GM23338 (cell line): ENCODE data around the gene TAF8. TPM values are rescaled to one million over a fixed set of nuclear protein-coding genes. Genes with fewer than 3 reads are reported as not detected.
A peak's percentile ranks its signal among the peaks of the same experiment; 100 is the strongest.

Experiments used
- ATAC-seq: fragments of 200-7000 bp; cut with Tn5 transposase; 3 replicates; pipeline ENCODE4 v1.9.1; 2020
- DNase-seq: peaks from one replicate; pipeline ENCODE4 v3.0.0-alpha.2; 2015; ENCODE audit warnings: low spot score
- H2AFZ ChIP-seq: fragments of 200-600 bp; sonication (generic); 2 replicates; pipeline ENCODE4 v1.8.0; 2016; ENCODE audit warnings: antibody characterized with exemption, mild to moderate bottlenecking, moderate library complexity
- H3F3A ChIP-seq: fragments of 200-600 bp; sonication (generic); replicated peaks from 2 replicates; pipeline ENCODE4 v1.8.0; 2017; ENCODE audit warnings: antibody characterized with exemption, mixed run types, low read depth
- H3K27ac ChIP-seq: fragments of 200-600 bp; sonication (generic); 2 replicates; pipeline ENCODE4 v1.6.1; 2016; ENCODE audit warnings: low read depth
- H3K27me3 ChIP-seq: fragments of 200-600 bp; sonication (generic); 2 replicates; pipeline ENCODE4 v1.8.0; 2016; ENCODE audit warnings: mild to moderate bottlenecking, mixed run types, moderate library complexity; ENCODE audit not compliant: insufficient read depth
- H3K36me3 ChIP-seq: fragments of 200-600 bp; sonication (generic); 2 replicates; pipeline ENCODE4 v1.8.0; 2016; ENCODE audit warnings: mild to moderate bottlenecking; ENCODE audit not compliant: insufficient read depth
- H3K4me1 ChIP-seq: fragments of 200-600 bp; sonication (generic); 2 replicates; pipeline ENCODE4 v1.8.0; 2016; ENCODE audit warnings: mild to moderate bottlenecking, moderate library complexity; ENCODE audit not compliant: insufficient read depth
- H3K4me2 ChIP-seq: fragments of 200-600 bp; sonication (generic); 2 replicates; pipeline ENCODE4 v1.7.1; 2017; ENCODE audit warnings: mixed run types
- H3K4me3 ChIP-seq: fragments of 200-600 bp; sonication (generic); 2 replicates; pipeline ENCODE4 v1.6.1; 2016; ENCODE audit warnings: mixed run types
- H3K79me2 ChIP-seq: fragments of 200-600 bp; sonication (generic); replicated peaks from 2 replicates; pipeline ENCODE4 v1.8.0; 2017; ENCODE audit warnings: mild to moderate bottlenecking; ENCODE audit not compliant: insufficient read depth
- H3K9me2 ChIP-seq: fragments of 200-600 bp; sonication (generic); 2 replicates; pipeline ENCODE4 v1.8.0; 2017; ENCODE audit not compliant: insufficient read depth
- H4K20me1 ChIP-seq: fragments of 200-600 bp; sonication (generic); replicated peaks from 2 replicates; pipeline ENCODE4 v1.8.0; 2017; ENCODE audit warnings: mild to moderate bottlenecking; ENCODE audit not compliant: insufficient read depth
- H3K27ac Mint-ChIP-seq: 2 replicates; pipeline ENCODE4 v1.8.0; 2020; ENCODE audit warnings: inconsistent platforms, mild to moderate bottlenecking, moderate library complexity, mixed read lengths
- H3K27me3 Mint-ChIP-seq: 3 replicates; pipeline ENCODE4 v1.8.0; 2022; ENCODE audit warnings: low read depth, mild to moderate bottlenecking, moderate library complexity, mixed read lengths, inconsistent platforms; ENCODE audit not compliant: insufficient read depth, poor library complexity
- H3K36me3 Mint-ChIP-seq: 3 replicates; pipeline ENCODE4 v1.8.0; 2021; ENCODE audit warnings: low read depth, mild to moderate bottlenecking, inconsistent platforms, moderate library complexity, mixed read lengths
- H3K4me1 Mint-ChIP-seq: 3 replicates; pipeline ENCODE4 v1.8.0; 2020; ENCODE audit warnings: mild to moderate bottlenecking, inconsistent platforms, mixed read lengths
- H3K4me3 Mint-ChIP-seq: 3 replicates; pipeline ENCODE4 v1.8.0; 2021; ENCODE audit warnings: moderate library complexity, mild to moderate bottlenecking, inconsistent platforms, mixed read lengths
- H3K9me3 Mint-ChIP-seq: 3 replicates; pipeline ENCODE4 v1.8.0; 2020; ENCODE audit warnings: moderate library complexity, mild to moderate bottlenecking, inconsistent platforms, mixed read lengths
- CTCF ChIP-seq, 2 experiments: fragments of 200-600 bp in 1 of 2; sonication (generic) in 1 of 2; conservative IDR thresholded peaks; 2 replicates each; pipeline versions ENCODE4 v1.5.1 to v1.6.1; 2016 to 2017; ENCODE audit warnings: antibody characterized with exemption in 2 of 2, low read depth in 2 of 2, mild to moderate bottlenecking in 2 of 2, moderate library complexity in 1 of 2
- EZH2phosphoT487 ChIP-seq: fragments of 200-600 bp; sonication (generic); IDR thresholded peaks from one replicate; pipeline ENCODE4 v1.8.1; 2018; ENCODE audit warnings: antibody characterized with exemption; ENCODE audit not compliant: unreplicated experiment
- JUNB ChIP-seq: IDR thresholded peaks from one replicate; pipeline ENCODE4 v1.6.1; 2016; ENCODE audit warnings: antibody characterized with exemption; ENCODE audit not compliant: unreplicated experiment
- POLR2AphosphoS5 ChIP-seq: IDR thresholded peaks from 2 replicates; pipeline ENCODE4 v1.6.1; 2016; ENCODE audit warnings: antibody characterized with exemption, low read depth
- REST ChIP-seq: IDR thresholded peaks from one replicate; pipeline ENCODE4 v1.6.1; 2018; ENCODE audit warnings: antibody characterized with exemption; ENCODE audit not compliant: unreplicated experiment
- STAT1 ChIP-seq: IDR thresholded peaks from one replicate; pipeline ENCODE4 v1.6.1; 2016; ENCODE audit warnings: antibody characterized with exemption; ENCODE audit not compliant: unreplicated experiment
- ZNF114 ChIP-seq: fragments of 250-450 bp; sonication (Bioruptor Pico); IDR thresholded peaks from 2 replicates; pipeline ENCODE4 v1.5.0; 2020; ENCODE audit warnings: mild to moderate bottlenecking, moderate library complexity
- polyA plus RNA-seq: library from polyadenylated mRNA; unstranded; fragments of >200 nt; fragmentation: Nextera tagmentation; extraction: Ambion mirVana; gene quantifications from 2 replicates; pipeline ENCODE4 v1.2.1, GENCODE V29; 2016
- total RNA-seq: library from RNA; depleted of rRNA; stranded (reverse); fragments of >200 nt; shearing (Covaris generic); gene quantifications from 2 replicates; pipeline ENCODE4 v1.2.3, GENCODE V29; 2014
- TF ChIP-seq, protein P1 (sequence below): fragments of 250-450 bp; sonication (Bioruptor Pico); IDR thresholded peaks from 2 replicates; pipeline ENCODE4 v1.5.0; 2020; ENCODE audit warnings: mild to moderate bottlenecking, moderate library complexity

Gene TAF8
- total and polyA plus RNA-seq, 2 experiments from 2014 or later: 18.7 to 30.6 TPM

DNA sequence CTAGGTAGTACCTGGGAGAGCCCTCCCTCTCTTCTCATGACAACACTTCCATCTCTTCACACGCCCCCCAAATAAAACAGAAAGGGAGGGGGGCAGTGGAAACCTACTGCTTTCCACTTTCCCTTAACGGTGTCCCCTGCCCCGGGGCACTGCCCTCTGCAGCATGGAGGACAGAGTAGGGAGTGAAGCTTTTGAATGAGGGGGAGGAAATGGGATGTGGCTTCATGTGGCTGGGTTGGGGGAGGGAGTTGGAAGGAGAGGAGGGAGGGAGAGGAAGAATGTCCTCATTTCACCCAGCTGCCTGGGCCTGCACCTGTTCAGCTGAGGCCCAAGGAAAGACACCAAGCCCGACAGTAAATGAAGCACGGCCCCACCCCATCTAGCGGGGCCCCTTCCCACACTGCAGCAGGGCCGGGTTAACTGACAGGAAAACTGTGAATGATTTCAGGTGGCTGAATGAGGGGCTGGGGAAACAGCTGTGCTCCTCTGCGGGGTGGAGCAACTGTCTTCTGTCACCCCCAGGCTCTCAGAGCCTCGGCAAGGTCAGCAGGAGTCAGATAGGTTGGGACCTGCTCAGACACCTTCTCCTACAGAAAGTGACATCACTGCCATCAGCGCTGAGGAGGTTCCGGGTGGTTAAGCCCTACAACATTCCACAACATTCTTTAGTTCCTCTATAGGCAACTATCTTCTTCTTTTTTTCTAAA lies 40.0 kb upstream of the TAF8 start:
- peak overlapping the region; percentile 49; the same call in 1 of the 2 replicates for H2AFZ ChIP-seq
- peak overlapping the region; percentile 36 for H3K4me2 ChIP-seq
- Mint-ChIP-seq H3K9me3 (no peaks in the 10 kb centered on the region), H3K4me3 (no peak overlapping the region), H3K27ac (peak overlapping the region; percentile 52; the same call in 1 of the 2 replicates), H3K27me3 (peaks cover 7% of the 10 kb centered on the region), H3K36me3 (no peaks in the 10 kb centered on the region), H3K4me1 (peaks cover 16% of the 10 kb centered on the region)
- no peaks in the 10 kb centered on the region for H3K79me2 ChIP-seq
- H3K27ac ChIP-seq: no peak overlapping the region
- H3K4me1 ChIP-seq: peaks cover 14% of the 10 kb centered on the region; the same call in 1 of the 2 replicates
- peak; percentile 93 for ATAC-seq
- no peaks in the 10 kb centered on the region for H3K9me2 ChIP-seq
- H3K27me3 ChIP-seq: no peaks in the 10 kb centered on the region
- H3F3A ChIP-seq: peaks cover 6% of the 10 kb centered on the region; the same call in 1 of the 2 replicates
- peak; percentile 71 for DNase-seq
- H3K36me3 ChIP-seq: no peaks in the 10 kb centered on the region
- TF ChIP-seq JUNB (no peak), POLR2AphosphoS5 (0 out of 2 replicates have a peak, but pooled peaks have one; percentile 24), CTCF (conservative IDR thresholded peaks at IDR 0.05; ENCODE audit: low read depth in 2 of 2) (peak in 1 of 2 experiments; percentile 13; a peak in 1 of 4 replicates)
- H3K4me3 ChIP-seq: peak overlapping the region; percentile 5; the same call in 1 of the 2 replicates
- no peaks in the 10 kb centered on the region for H4K20me1 ChIP-seq

GRCh38 chr6:42010909-42011308 lies 39.4 kb upstream of the TAF8 start:
- Histone ChIP-seq H3K4me3 (no peak overlapping the region), H3K27ac (no peak overlapping the region), H3K79me2 (no peaks in the 10 kb centered on the region), H4K20me1 (no peaks in the 10 kb centered on the region), H3F3A (peaks cover 6% of the 10 kb centered on the region; the same call in 1 of the 2 replicates), H3K9me2 (no peaks in the 10 kb centered on the region), H3K4me1 (peaks cover 14% of the 10 kb centered on the region; the same call in 1 of the 2 replicates), H3K27me3 (no peaks in the 10 kb centered on the region), H3K36me3 (no peaks in the 10 kb centered on the region), H3K4me2 (peak overlapping the region; percentile 36; the same call in 1 of the 2 replicates), H2AFZ (no peak overlapping the region)
- no peak overlapping the region for H3K27ac Mint-ChIP-seq
- peaks cover 16% of the 10 kb centered on the region for H3K4me1 Mint-ChIP-seq
- no peaks in the 10 kb centered on the region for H3K36me3 Mint-ChIP-seq
- ATAC-seq: no peak
- H3K9me3 Mint-ChIP-seq: no peaks in the 10 kb centered on the region
- no peak for DNase-seq
- peaks cover 7% of the 10 kb centered on the region for H3K27me3 Mint-ChIP-seq
- no peak overlapping the region for H3K4me3 Mint-ChIP-seq
- TF ChIP-seq EZH2phosphoT487 (no peak), POLR2AphosphoS5 (no peak), JUNB (no peak), REST (no peak), ZNF114 (CRISPR knock-in tag) (no peak), STAT1 (no peak)
- TF ChIP-seq, protein P1, sequence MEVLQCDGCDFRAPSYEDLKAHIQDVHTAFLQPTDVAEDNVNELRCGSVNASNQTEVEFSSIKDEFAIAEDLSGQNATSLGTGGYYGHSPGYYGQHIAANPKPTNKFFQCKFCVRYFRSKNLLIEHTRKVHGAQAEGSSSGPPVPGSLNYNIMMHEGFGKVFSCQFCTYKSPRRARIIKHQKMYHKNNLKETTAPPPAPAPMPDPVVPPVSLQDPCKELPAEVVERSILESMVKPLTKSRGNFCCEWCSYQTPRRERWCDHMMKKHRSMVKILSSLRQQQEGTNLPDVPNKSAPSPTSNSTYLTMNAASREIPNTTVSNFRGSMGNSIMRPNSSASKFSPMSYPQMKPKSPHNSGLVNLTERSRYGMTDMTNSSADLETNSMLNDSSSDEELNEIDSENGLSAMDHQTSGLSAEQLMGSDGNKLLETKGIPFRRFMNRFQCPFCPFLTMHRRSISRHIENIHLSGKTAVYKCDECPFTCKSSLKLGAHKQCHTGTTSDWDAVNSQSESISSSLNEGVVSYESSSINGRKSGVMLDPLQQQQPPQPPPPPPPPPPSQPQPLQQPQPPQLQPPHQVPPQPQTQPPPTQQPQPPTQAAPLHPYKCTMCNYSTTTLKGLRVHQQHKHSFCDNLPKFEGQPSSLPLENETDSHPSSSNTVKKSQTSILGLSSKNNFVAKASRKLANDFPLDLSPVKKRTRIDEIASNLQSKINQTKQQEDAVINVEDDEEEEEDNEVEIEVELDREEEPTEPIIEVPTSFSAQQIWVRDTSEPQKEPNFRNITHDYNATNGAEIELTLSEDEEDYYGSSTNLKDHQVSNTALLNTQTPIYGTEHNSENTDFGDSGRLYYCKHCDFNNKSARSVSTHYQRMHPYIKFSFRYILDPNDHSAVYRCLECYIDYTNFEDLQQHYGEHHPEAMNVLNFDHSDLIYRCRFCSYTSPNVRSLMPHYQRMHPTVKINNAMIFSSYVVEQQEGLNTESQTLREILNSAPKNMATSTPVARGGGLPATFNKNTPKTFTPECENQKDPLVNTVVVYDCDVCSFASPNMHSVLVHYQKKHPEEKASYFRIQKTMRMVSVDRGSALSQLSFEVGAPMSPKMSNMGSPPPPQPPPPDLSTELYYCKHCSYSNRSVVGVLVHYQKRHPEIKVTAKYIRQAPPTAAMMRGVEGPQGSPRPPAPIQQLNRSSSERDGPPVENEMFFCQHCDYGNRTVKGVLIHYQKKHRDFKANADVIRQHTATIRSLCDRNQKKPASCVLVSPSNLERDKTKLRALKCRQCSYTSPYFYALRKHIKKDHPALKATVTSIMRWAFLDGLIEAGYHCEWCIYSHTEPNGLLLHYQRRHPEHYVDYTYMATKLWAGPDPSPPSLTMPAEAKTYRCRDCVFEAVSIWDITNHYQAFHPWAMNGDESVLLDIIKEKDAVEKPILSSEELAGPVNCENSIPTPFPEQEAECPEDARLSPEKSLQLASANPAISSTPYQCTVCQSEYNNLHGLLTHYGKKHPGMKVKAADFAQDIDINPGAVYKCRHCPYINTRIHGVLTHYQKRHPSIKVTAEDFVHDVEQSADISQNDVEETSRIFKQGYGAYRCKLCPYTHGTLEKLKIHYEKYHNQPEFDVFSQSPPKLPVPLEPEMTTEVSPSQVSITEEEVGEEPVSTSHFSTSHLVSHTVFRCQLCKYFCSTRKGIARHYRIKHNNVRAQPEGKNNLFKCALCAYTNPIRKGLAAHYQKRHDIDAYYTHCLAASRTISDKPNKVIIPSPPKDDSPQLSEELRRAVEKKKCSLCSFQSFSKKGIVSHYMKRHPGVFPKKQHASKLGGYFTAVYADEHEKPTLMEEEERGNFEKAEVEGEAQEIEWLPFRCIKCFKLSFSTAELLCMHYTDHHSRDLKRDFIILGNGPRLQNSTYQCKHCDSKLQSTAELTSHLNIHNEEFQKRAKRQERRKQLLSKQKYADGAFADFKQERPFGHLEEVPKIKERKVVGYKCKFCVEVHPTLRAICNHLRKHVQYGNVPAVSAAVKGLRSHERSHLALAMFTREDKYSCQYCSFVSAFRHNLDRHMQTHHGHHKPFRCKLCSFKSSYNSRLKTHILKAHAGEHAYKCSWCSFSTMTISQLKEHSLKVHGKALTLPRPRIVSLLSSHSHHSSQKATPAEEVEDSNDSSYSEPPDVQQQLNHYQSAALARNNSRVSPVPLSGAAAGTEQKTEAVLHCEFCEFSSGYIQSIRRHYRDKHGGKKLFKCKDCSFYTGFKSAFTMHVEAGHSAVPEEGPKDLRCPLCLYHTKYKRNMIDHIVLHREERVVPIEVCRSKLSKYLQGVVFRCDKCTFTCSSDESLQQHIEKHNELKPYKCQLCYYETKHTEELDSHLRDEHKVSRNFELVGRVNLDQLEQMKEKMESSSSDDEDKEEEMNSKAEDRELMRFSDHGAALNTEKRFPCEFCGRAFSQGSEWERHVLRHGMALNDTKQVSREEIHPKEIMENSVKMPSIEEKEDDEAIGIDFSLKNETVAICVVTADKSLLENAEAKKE: no peak
